HFFc6 (cell line): ENCODE results near the gene CNPY2. TPM values are rescaled to one million over a fixed set of nuclear protein-coding genes. Genes with fewer than 3 reads are reported as not detected.
"Not testable (repeated sequence)": the region's sequence is repeated elsewhere in the genome, so short reads cannot be mapped to it uniquely, and the experiment has no call there.

Source experiments
- DNase-seq: peaks from one replicate; pipeline ENCODE4 v3.0.0-alpha.2; 2018
- H3K27ac Mint-ChIP-seq: 2 replicates; pipeline ENCODE4 v1.8.0; 2020; ENCODE audit warnings: mild to moderate bottlenecking, mixed read lengths
- H3K27me3 Mint-ChIP-seq: 2 replicates; pipeline ENCODE4 v1.8.0; 2021; ENCODE audit warnings: mild to moderate bottlenecking, moderate library complexity, mixed read lengths; ENCODE audit not compliant: insufficient read depth
- H3K36me3 Mint-ChIP-seq: 2 replicates; pipeline ENCODE4 v1.8.0; 2021; ENCODE audit warnings: low read depth, mixed read lengths
- H3K4me1 Mint-ChIP-seq: 2 replicates; pipeline ENCODE4 v1.8.0; 2020; ENCODE audit warnings: low read depth, mixed read lengths
- H3K4me3 Mint-ChIP-seq: 2 replicates; pipeline ENCODE4 v1.8.0; 2020; ENCODE audit warnings: mild to moderate bottlenecking, moderate library complexity, mixed read lengths
- H3K9me3 Mint-ChIP-seq: 2 replicates; pipeline ENCODE4 v1.8.0; 2020; ENCODE audit warnings: mild to moderate bottlenecking, mixed read lengths
- CTCF ChIP-seq: fragments of 200-600 bp; sonication (generic); IDR thresholded peaks from 2 replicates; pipeline ENCODE4 v1.5.0; 2021; ENCODE audit warnings: antibody characterized with exemption, mild to moderate bottlenecking
- total RNA-seq, 6 experiments: library from RNA; stranded (reverse); fragmentation: NEBNext Ultra II Directional; extraction: Animal tissue kit (Norgen Biotek cat#: 25700); gene quantifications; 2 replicates in 1 of 6; 3 replicates in 5 of 6; pipeline ENCODE4 v1.2.3, GENCODE V29; 2021

Gene CNPY2
- total RNA-seq, 6 experiments from 2014 or later = 177 to 275 (median 188) TPM

GRCh38 chr12:56282579-56282978 lies 33.2 kb downstream of the CNPY2 start:
- no peak for DNase-seq
- no peak overlapping the region for H3K4me3 Mint-ChIP-seq
- no peak for TF ChIP-seq CTCF
- no peaks in the 10 kb centered on the region; the same call in 1 of the 2 replicates for H3K27me3 Mint-ChIP-seq
- H3K9me3 Mint-ChIP-seq = no peaks in the 10 kb centered on the region
- H3K27ac Mint-ChIP-seq = no peak overlapping the region; the same call in 1 of the 2 replicates
- H3K4me1 Mint-ChIP-seq = no peaks in the 10 kb centered on the region
- peaks cover 36% of the 10 kb centered on the region for H3K36me3 Mint-ChIP-seq

GRCh38 chr12:56282030-56282429 lies 33.8 kb downstream of the CNPY2 start:
- TF ChIP-seq CTCF = no peak
- H3K9me3 Mint-ChIP-seq = no peaks in the 10 kb centered on the region
- no peaks in the 10 kb centered on the region for H3K4me1 Mint-ChIP-seq
- H3K27me3 Mint-ChIP-seq = no peaks in the 10 kb centered on the region; the same call in 1 of the 2 replicates
- no peak for DNase-seq
- peaks cover 36% of the 10 kb centered on the region for H3K36me3 Mint-ChIP-seq
- no peak overlapping the region for H3K4me3 Mint-ChIP-seq
- no peak overlapping the region; the same call in 1 of the 2 replicates for H3K27ac Mint-ChIP-seq

DNA sequence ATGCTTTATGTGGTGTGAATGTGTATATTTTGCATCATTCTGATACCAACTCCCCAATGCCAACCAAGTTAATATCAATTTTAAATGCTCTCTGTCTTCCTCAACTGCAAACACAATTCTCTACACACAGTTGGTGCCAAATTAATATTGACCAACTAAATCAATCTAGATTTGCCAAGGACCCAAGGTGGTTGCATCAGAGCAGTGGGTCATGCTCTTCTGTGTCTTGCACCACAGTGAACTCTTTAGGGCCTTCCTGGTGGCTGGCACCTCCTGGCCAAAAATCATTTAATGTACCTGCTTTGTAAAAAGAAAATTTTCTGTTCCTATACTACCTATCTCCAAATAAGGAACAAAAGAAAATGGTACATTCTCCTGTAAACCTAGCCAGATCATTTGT lies 34.9 kb downstream of the CNPY2 start:
- no peak for DNase-seq
- Mint-ChIP-seq H3K9me3 (no peaks in the 10 kb centered on the region), H3K4me1 (no peaks in the 10 kb centered on the region), H3K27me3 (no peaks in the 10 kb centered on the region; the same call in 1 of the 2 replicates), H3K27ac (no peak overlapping the region), H3K4me3 (no peak overlapping the region), H3K36me3 (peaks cover 38% of the 10 kb centered on the region)
- no peak for TF ChIP-seq CTCF

DNA sequence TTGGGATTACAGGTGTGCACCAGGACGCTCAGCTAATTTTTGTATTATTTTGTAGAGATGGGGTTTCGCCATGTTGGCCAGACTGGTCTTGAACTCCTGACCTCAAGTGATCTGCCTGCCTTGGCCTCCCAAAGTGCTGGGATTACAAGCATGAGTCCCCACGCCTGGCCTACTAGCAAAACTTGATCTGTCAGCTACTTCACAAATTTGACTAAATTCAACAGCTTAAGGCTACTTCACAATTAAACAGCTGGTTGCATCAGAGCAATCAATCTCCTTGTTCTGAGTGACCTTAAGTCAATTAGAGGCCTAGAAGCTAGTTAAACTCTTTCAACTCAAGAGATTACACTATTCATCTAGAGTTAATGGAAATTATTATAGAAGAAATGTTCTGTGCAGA lies 36.9 kb downstream of the CNPY2 start:
- Mint-ChIP-seq H3K9me3 (no peaks in the 10 kb centered on the region), H3K27ac (no peak overlapping the region), H3K4me3 (no peak overlapping the region), H3K27me3 (no peaks in the 10 kb centered on the region; the same call in 1 of the 2 replicates), H3K4me1 (no peaks in the 10 kb centered on the region), H3K36me3 (peaks cover 41% of the 10 kb centered on the region)
- DNase-seq = no peak
- no peak for TF ChIP-seq CTCF

- Mint-ChIP-seq H3K27me3 (peaks cover 1% of the 10 kb centered on the region; the same call in 1 of the 2 replicates), H3K4me3 (no peak overlapping the region), H3K9me3 (no peaks in the 10 kb centered on the region), H3K4me1 (no peaks in the 10 kb centered on the region), H3K36me3 (peaks cover 24% of the 10 kb centered on the region), H3K27ac (no peak overlapping the region)
- TF ChIP-seq CTCF = no peak
- no peak for DNase-seq
Measured at GRCh38 chr12:56274299-56274698, 41.5 kb downstream of the CNPY2 start.

GRCh38 chr12:56272468-56272867 lies 43.3 kb downstream of the CNPY2 start:
- not testable (repeated sequence) for H3K9me3 Mint-ChIP-seq, H3K27ac Mint-ChIP-seq, H3K27me3 Mint-ChIP-seq, H3K4me1 Mint-ChIP-seq, H3K4me3 Mint-ChIP-seq, DNase-seq
- H3K36me3 Mint-ChIP-seq = peaks cover 24% of the 10 kb centered on the region
